HCT116 (cell line): ENCODE data around the gene C11orf98.

Experiments used
- ELF1 ChIP-seq: IDR thresholded peaks from 2 replicates; pipeline ENCODE4 v1.6.1; 2012; ENCODE audit warnings: low read depth, borderline replicate concordance
- EZH2 ChIP-seq: fragments of 200-600 bp; sonication (generic); IDR thresholded peaks from 2 replicates; pipeline ENCODE4 v1.6.1; 2017; ENCODE audit warnings: antibody characterized with exemption, mixed run types
- EZH2phosphoT487 ChIP-seq: fragments of 200-600 bp; IDR thresholded peaks from 2 replicates; pipeline ENCODE4 v1.6.1; 2018; ENCODE audit warnings: antibody characterized with exemption, borderline replicate concordance
- FOSL1 ChIP-seq: IDR thresholded peaks from 2 replicates; pipeline ENCODE4 v1.6.1; 2012; ENCODE audit warnings: low read depth
- POLR2A ChIP-seq: IDR thresholded peaks from 2 replicates; pipeline ENCODE4 v1.7.0; 2011; ENCODE audit warnings: borderline replicate concordance; ENCODE audit not compliant: insufficient read depth, insufficient read length; ENCODE audit errors: extremely low read depth
- POLR2AphosphoS5 ChIP-seq: IDR thresholded peaks from 2 replicates; pipeline ENCODE4 v1.6.1; 2011; ENCODE audit warnings: mild to moderate bottlenecking, low read depth, low read length, moderate library complexity
- RAD21 ChIP-seq: IDR thresholded peaks from 2 replicates; pipeline ENCODE4 v1.6.1; 2012; ENCODE audit warnings: low read depth, mild to moderate bottlenecking
- SP1 ChIP-seq: IDR thresholded peaks from 2 replicates; pipeline ENCODE4 v1.6.1; 2012; ENCODE audit warnings: low read depth
- YY1 ChIP-seq: IDR thresholded peaks from 2 replicates; pipeline ENCODE4 v1.6.1; 2011; ENCODE audit warnings: low read length, low read depth, moderate library complexity, mild to moderate bottlenecking; ENCODE audit not compliant: insufficient replicate concordance; ENCODE audit errors: extremely low read depth
- ZNF274 ChIP-seq: fragments of 200-500 bp; sonication (Bioruptor generic); IDR thresholded peaks from 2 replicates; pipeline ENCODE4 v1.6.1; 2014; ENCODE audit warnings: mild to moderate bottlenecking, low read depth, low read length, inconsistent platforms
- TF ChIP-seq, protein P1 (sequence below), 3 experiments: fragments of 200-600 bp in 1 of 3; sonication (generic) in 1 of 3; IDR thresholded peaks in 2 of 3; conservative IDR thresholded peaks in 1 of 3; 2 replicates each; pipeline ENCODE4 v1.5.1; 2012 to 2017; ENCODE audit warnings: low read depth in 2 of 3, low read length in 2 of 3, antibody characterized with exemption in 1 of 3, borderline replicate concordance in 1 of 3, control low read depth in 1 of 3, mild to moderate bottlenecking in 1 of 3, mixed read lengths in 1 of 3, mixed run types in 1 of 3, moderate library complexity in 1 of 3; ENCODE audit not compliant: insufficient read depth in 1 of 3

DNA sequence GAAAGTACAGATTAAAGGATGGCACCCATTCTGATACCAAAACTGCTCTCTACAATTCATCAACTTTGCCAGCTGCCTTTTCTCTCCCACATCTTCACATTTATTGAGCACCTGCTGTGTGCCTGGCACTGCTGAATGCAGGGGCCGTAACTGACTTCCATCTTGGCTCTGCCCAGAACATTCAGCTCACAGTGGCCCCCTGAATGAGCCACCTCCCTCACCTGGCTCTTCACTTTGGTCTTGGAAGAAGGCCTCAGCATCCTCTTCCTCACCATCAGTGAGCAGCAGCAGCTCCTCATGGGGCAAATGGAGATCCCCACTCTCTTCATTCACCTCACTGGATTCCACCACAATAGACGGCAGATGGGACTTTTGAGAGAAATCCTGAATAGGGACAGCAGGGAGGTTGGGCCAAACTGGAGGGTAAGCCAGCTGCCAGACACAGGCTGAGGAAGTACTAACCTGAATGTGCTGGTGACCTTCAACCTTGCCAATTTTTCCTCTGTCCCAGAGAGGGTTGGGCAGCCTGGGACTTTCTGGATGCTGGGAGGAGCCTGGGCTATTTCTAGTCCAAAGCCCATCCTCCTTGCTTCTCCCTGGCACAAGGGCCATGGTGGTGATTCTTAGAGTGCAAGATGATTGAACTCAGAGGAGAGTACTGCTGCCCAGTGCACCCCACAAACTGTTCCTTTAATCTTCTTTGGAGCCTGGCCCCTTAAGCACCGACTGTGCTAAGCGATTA, 4.6 kb upstream of the C11orf98 start:
- no peak for TF ChIP-seq FOSL1
- TF ChIP-seq, protein P1, sequence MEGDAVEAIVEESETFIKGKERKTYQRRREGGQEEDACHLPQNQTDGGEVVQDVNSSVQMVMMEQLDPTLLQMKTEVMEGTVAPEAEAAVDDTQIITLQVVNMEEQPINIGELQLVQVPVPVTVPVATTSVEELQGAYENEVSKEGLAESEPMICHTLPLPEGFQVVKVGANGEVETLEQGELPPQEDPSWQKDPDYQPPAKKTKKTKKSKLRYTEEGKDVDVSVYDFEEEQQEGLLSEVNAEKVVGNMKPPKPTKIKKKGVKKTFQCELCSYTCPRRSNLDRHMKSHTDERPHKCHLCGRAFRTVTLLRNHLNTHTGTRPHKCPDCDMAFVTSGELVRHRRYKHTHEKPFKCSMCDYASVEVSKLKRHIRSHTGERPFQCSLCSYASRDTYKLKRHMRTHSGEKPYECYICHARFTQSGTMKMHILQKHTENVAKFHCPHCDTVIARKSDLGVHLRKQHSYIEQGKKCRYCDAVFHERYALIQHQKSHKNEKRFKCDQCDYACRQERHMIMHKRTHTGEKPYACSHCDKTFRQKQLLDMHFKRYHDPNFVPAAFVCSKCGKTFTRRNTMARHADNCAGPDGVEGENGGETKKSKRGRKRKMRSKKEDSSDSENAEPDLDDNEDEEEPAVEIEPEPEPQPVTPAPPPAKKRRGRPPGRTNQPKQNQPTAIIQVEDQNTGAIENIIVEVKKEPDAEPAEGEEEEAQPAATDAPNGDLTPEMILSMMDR (IDR thresholded peaks at IDR 0.05 in 2 of 3, conservative IDR thresholded peaks at IDR 0.05 in 1 of 3; ENCODE audit: borderline replicate concordance in 1 of 3, insufficient read depth in 1 of 3, low read depth in 2 of 3, low read length in 2 of 3) = no peak
- TF ChIP-seq RAD21 = no peak
- TF ChIP-seq POLR2A = no peak
- TF ChIP-seq POLR2AphosphoS5 = no peak; the same call in none of the 2 replicates
- TF ChIP-seq YY1 = no peak
- TF ChIP-seq SP1 = no peak
- TF ChIP-seq EZH2 = no peak
- TF ChIP-seq ELF1 = no peak
- no peak for TF ChIP-seq EZH2phosphoT487
- TF ChIP-seq ZNF274 = no peak
